Stimulated activated naive CD8-positive, alpha-beta T cell treated with anti-CD3 and anti-CD28 coated beads, Interleukin-15, amount 100 ng/mL, for 72 hours (primary cell): ENCODE results near the gene TUBA1C.

Experiments used
- ATAC-seq: fragments of 150-1000 bp; cut with Tn5 transposase; 2 replicates; pipeline ENCODE4 v1.10.0; 2021; ENCODE audit warnings: mild to moderate bottlenecking, moderate library complexity
- DNase-seq, 2 donors: peaks; one replicate each; pipeline ENCODE4 v3.0.0; 2021 to 2022
- H3K27ac Mint-ChIP-seq, 2 donors: one replicate each; pipeline ENCODE4 v1.8.0; 2022; ENCODE audit warnings: mild to moderate bottlenecking in 2 of 2, mixed read lengths in 2 of 2, moderate library complexity in 2 of 2
- H3K27me3 Mint-ChIP-seq: one replicate; pipeline ENCODE4 v1.8.0; 2022; ENCODE audit warnings: mixed read lengths
- H3K4me1 Mint-ChIP-seq: one replicate; pipeline ENCODE4 v1.8.0; 2022; ENCODE audit warnings: mild to moderate bottlenecking, mixed read lengths
- H3K4me3 Mint-ChIP-seq, 2 donors: one replicate each; pipeline ENCODE4 v1.8.0; 2022; ENCODE audit warnings: mild to moderate bottlenecking in 2 of 2, mixed read lengths in 2 of 2, moderate library complexity in 1 of 2
- H3K9me3 Mint-ChIP-seq, 2 donors: one replicate each; pipeline ENCODE4 v1.8.0; 2022; ENCODE audit warnings: mixed read lengths in 2 of 2

Gene TUBA1C

GRCh38 chr12:49264873-49265792 is at the start of gene TUBA1C:
Gene TUBA1C, plus strand, starts transcription at chr12:49265082. Its CDS starts 100 bp downstream, at chr12:49265182.
- Mint-ChIP-seq H3K4me3 (peak within 1 kb of the TSS; percentile 91 to 98), H3K27me3 (no peaks in the 10 kb centered on the region), H3K4me1 (peaks cover 48% of the 10 kb centered on the region), H3K9me3 (no peaks in the 10 kb centered on the region), H3K27ac (peak within 1 kb of the TSS; percentile 92 to 99)
- ATAC-seq, result peak; percentile 92
- peak; percentile 94 to 95 for DNase-seq

- Mint-ChIP-seq H3K4me1 (no peaks in the 10 kb centered on the region), H3K9me3 (no peaks in the 10 kb centered on the region), H3K27me3 (peaks cover 7% of the 10 kb centered on the region), H3K27ac (no peak overlapping the region), H3K4me3 (no peak overlapping the region)
- DNase-seq (no peak), ATAC-seq (no peak)
Measured at GRCh38 chr12:49219417-49220026, 45.4 kb upstream of the TUBA1C start.

DNA sequence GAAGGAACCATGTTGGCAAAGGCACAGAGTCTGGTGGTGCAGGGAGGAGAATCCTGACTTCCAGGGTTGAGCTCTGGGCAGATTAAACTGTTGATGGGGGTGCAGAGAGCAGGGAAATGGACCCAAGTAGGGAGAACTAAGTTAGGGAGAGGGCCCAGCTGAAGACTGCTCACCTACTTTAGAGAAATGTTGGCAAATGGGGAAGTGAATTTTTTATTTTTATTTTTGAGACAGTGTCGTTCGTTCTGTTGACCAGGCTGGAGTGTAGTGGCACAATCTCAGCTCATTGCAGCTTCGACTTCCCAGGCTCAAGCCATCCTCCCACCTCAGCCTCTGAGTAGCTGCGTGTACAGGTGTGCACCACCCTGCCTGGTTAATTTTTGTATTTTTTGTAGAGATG is 43.9 kb upstream of the TUBA1C start:
- Mint-ChIP-seq H3K27ac (peak overlapping the region in 1 of 2 donors; percentile 51), H3K4me3 (no peak overlapping the region), H3K4me1 (no peaks in the 10 kb centered on the region), H3K9me3 (no peaks in the 10 kb centered on the region), H3K27me3 (no peaks in the 10 kb centered on the region)
- DNase-seq (no peak), ATAC-seq (no peak)

DNA sequence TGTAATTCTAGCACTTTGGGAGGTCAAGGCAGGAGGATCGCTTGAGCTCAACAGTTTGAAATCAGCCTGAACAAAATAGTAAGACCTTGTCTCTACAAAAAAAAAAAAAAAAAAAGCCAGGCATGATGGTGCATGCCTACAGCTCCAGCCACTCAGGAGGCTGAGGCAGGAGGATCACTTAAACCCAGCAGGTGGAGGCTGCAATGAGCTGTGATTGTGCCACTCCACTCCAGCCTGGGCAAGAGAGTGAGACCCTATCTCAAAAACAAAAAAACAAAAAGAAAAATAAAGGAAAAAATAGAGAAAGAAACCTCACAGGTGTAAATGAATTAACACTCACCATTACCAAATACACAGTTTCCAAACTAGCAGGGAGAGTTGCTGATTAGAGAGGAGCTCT is 41.8 kb upstream of the TUBA1C start:
- Mint-ChIP-seq H3K27ac (no peak overlapping the region), H3K27me3 (no peaks in the 10 kb centered on the region), H3K4me3 (no peak overlapping the region)

DNA sequence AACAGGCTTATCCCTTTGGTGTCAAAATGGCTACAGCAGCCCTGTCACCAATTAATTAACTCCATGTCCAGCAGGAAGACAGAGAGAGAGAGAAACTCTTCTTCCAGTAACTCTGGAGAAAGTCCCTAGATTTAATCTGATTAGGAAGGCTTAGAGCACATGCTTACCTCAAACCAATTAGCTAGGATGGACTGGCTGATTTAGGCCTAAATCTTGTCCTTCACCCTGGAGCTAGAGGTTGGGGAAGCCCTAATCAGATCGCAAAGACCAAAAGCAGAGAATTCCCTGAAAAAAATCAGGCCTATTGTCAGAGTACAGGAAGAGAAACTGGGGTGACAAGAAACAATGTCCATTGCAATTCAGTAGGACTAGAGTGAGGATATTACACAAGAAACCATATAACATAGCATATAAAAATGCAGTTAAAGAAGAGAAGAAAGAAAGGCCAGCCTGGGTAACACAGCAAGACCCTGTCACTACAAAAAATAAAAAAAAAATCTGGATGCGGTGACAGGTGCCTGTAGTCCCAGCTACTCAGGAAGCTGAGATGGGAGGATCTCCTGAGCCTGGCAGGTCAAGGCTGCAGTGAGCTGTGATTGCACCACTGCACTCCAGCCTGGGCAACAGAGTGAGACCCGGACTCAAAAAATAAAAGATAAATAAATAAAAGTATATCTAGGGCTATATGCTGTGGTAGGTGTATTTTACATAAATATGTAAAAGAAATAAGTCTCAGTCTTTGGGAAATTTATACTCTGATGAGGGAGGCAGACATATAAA is 41.1 kb upstream of the TUBA1C start:
- H3K9me3 Mint-ChIP-seq, result no peaks in the 10 kb centered on the region
- no peaks in the 10 kb centered on the region for H3K4me1 Mint-ChIP-seq
- DNase-seq (no peak), ATAC-seq (no peak)
- H3K4me3 Mint-ChIP-seq, result no peak overlapping the region
- H3K27me3 Mint-ChIP-seq, result no peaks in the 10 kb centered on the region
- no peak overlapping the region for H3K27ac Mint-ChIP-seq

More for the DNA sequence above, 41.8 kb upstream of the TUBA1C start:
- Mint-ChIP-seq H3K9me3 (no peaks in the 10 kb centered on the region), H3K4me1 (no peaks in the 10 kb centered on the region)
- DNase-seq (no peak), ATAC-seq (no peak)

DNA sequence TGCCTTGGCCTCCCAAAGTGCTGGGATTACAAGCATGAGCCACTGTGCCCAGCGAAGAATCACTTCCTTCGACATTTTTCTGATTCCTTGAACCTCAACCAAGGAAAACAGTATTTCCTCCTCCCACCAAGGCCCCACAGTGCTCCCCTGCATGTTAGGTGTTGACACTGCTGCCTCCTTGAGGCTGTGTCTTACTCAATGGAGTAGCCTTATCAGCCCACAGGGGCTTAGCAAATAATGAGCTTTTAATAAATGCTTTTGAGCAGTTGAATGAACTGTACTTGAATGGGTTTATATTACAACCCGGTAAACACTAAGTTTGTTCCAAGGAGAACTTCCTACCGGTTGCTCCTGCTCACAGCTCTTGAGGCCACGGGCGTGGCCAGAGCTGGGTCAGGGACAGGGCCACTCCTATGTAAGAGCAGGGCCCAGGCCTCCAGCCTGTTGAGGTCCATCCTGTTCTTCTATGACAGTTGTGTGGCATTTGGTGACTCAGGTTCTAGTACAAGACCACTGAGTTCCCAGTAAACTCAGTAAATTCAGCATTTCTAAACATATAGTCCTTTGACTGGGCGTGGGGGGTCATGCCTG is 39.2 kb upstream of the TUBA1C start:
- DNase-seq (no peak), ATAC-seq (no peak)
- H3K9me3 Mint-ChIP-seq, result no peaks in the 10 kb centered on the region
- no peaks in the 10 kb centered on the region for H3K4me1 Mint-ChIP-seq
- H3K4me3 Mint-ChIP-seq, result no peak overlapping the region
- H3K27ac Mint-ChIP-seq, result no peak overlapping the region
- H3K27me3 Mint-ChIP-seq, result no peaks in the 10 kb centered on the region

GRCh38 chr12:49227713-49228112 is 37.2 kb upstream of the TUBA1C start:
- H3K27ac Mint-ChIP-seq, result no peak overlapping the region
- H3K9me3 Mint-ChIP-seq, result no peaks in the 10 kb centered on the region
- ATAC-seq, result no peak
- DNase-seq, result no peak
- H3K4me3 Mint-ChIP-seq, result no peak overlapping the region
- no peaks in the 10 kb centered on the region for H3K4me1 Mint-ChIP-seq
- H3K27me3 Mint-ChIP-seq, result no peaks in the 10 kb centered on the region

DNA sequence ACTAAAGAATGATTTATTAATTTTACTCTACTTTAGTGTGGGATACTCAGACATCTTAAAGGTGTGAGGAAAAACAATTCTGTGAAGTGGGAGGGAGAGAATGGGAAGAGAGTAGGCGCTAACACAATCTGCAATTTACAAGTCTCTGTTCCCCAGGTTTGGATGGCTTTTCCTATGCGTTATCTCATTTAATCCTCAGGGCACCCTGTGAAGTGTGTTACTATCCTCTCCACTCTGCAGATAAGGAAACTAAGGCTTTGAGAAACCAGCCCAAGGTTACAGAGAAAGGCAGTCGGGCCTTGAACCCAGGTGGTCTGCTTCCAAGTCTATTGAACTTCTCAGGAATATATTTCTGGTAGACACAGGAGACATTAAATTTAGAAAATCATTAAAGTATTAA is 36.2 kb upstream of the TUBA1C start:
- DNase-seq, result no peak
- peaks cover 5% of the 10 kb centered on the region for H3K4me1 Mint-ChIP-seq
- no peak overlapping the region for H3K4me3 Mint-ChIP-seq
- H3K27me3 Mint-ChIP-seq, result no peaks in the 10 kb centered on the region
- ATAC-seq, result no peak
- no peak overlapping the region for H3K27ac Mint-ChIP-seq
- no peaks in the 10 kb centered on the region for H3K9me3 Mint-ChIP-seq

DNA sequence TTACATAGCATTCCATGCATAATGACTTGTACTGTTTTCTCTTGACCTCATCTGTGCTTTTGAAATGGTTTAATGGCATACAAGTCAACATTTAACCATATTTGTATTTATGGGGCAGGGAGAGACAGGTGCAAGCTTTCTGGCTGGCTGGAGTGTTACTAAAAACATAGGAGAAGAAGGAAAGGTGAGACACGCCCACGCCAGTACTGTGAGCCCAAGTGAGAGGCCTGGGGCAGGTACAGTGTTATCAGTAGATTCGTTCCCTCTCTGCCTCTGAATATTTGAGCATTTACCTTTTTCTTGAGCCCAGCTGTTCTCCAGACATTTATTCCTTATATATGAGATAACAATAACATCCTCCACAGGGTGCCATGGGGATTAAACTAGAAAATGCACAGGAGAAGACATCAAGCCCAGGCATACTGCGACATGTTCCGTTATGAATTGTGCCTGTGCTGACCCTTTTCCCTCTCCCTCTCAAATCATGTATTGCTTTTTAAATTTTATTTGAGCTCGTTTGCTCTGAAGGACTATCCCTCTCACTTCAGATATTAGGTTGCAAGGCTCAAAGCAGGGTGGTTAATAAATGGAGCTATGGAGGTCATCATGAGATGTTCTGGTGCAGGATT is 34.6 kb upstream of the TUBA1C start:
- ATAC-seq (no peak), DNase-seq (no peak)
- Mint-ChIP-seq H3K4me1 (peaks cover 10% of the 10 kb centered on the region), H3K9me3 (no peaks in the 10 kb centered on the region), H3K27ac (no peak overlapping the region), H3K27me3 (no peaks in the 10 kb centered on the region), H3K4me3 (no peak overlapping the region)

DNA sequence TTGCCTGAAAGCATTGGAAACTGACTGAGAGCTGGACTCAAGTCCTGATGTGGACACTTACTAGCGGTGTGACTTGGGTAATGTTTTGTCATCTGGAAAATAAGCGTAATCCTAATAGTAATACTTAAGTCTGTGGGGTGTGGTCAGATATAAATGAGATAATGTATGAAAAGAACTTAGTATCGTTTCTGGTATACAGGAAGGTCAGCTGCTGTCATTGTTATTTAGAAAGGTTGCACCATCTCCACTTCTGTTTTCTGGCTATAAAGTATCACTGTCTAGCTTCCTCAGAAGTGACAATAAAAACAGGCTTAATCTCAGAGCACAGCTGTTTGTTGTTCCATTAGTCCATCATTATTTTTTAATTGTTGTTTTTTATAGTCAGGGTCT is 34.1 kb upstream of the TUBA1C start:
- Mint-ChIP-seq H3K4me1 (peaks cover 15% of the 10 kb centered on the region), H3K9me3 (no peaks in the 10 kb centered on the region), H3K27me3 (no peaks in the 10 kb centered on the region)

GRCh38 chr12:49231878-49232655 is 32.8 kb upstream of the TUBA1C start:
- no peak overlapping the region for H3K27ac Mint-ChIP-seq
- ATAC-seq (no peak), DNase-seq (no peak)
- no peaks in the 10 kb centered on the region for H3K27me3 Mint-ChIP-seq
- no peak overlapping the region for H3K4me3 Mint-ChIP-seq
- H3K4me1 Mint-ChIP-seq, result peaks cover 23% of the 10 kb centered on the region
- H3K9me3 Mint-ChIP-seq, result no peaks in the 10 kb centered on the region

More for the DNA sequence above, 34.1 kb upstream of the TUBA1C start:
- DNase-seq, result no peak
- no peak overlapping the region for H3K27ac Mint-ChIP-seq
- ATAC-seq, result no peak
- no peak overlapping the region for H3K4me3 Mint-ChIP-seq

DNA sequence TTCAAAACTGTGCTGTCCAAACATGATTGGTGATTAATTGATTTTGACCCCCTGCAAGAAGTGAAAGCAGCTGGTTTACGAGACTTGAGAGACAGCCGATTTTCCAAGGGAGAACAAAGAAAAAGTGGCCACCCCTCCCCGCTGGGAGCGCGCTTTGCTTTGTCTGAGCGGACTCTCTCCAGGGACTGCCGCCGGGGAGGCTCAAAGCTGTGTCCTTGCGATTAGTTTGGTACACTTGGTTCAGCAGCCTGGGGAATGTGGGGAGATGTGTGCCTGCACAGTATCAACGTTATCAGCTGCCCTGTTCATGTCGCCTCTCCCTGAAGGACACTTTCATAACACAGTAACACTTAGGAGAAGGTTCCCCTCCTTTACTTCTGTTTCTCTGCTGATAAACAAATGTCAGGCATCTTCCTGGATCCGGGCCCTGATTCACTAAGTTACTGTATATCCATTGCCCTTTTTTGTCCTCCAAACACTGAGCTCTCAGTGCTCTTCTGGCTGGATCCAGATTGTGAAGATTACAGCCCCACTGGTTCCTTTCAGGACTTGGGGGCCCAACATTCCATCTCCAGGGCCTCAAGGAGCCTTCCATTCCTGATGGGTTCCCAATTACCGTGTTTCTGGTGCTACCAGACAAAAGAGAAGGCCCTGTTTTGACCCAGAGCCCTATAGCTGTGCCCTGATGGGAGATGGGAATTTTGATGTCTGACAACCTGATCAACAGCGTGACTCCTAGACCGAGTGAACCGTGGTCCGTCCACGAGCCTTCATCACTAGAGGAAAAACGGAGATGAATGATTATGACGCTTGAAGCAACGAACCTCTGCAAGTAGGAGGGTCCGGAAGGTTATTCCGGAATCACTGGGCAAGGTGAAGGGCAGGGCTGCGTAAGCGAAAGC is 31.7 kb upstream of the TUBA1C start:
- H3K4me1 Mint-ChIP-seq, result peaks cover 23% of the 10 kb centered on the region
- H3K4me3 Mint-ChIP-seq, result peak overlapping the region in 1 of 2 donors; percentile 18

GRCh38 chr12:49233842-49234526 is 30.9 kb upstream of the TUBA1C start:
- Mint-ChIP-seq H3K4me3 (peak overlapping the region; percentile 18 to 87), H3K27ac (peak overlapping the region in 1 of 2 donors; percentile 87), H3K27me3 (no peaks in the 10 kb centered on the region), H3K4me1 (peaks cover 23% of the 10 kb centered on the region), H3K9me3 (no peaks in the 10 kb centered on the region)
- no peak for DNase-seq
- no peak for ATAC-seq

More for the DNA sequence above, 31.7 kb upstream of the TUBA1C start:
- H3K27me3 Mint-ChIP-seq, result no peaks in the 10 kb centered on the region
- H3K9me3 Mint-ChIP-seq, result no peaks in the 10 kb centered on the region
- no peak for ATAC-seq
- H3K27ac Mint-ChIP-seq, result peak overlapping the region in 1 of 2 donors; percentile 87
- DNase-seq, result no peak
